RPMI8226 (cell line): Measurements from ENCODE around the gene HKDC1.
"Not testable (repeated sequence)": the region's sequence is repeated elsewhere in the genome, so short reads cannot be mapped to it uniquely, and the experiment has no call there.

ENCODE experiments used
- DNase-seq: peaks from one replicate; pipeline ENCODE4 v3.0.0-alpha.2; 2015

The HKDC1 gene

GRCh38 chr10:69284402-69284801 is 64.3 kb downstream of the HKDC1 start:
- not testable (repeated sequence) for DNase-seq

- DNase-seq = no peak
Observed at GRCh38 chr10:69285699-69286098, 65.6 kb downstream of the HKDC1 start.

GRCh38 chr10:69287181-69287580 is 67.0 kb downstream of the HKDC1 start:
- DNase-seq = no peak

GRCh38 chr10:69290993-69291392 is 70.9 kb downstream of the HKDC1 start:
- no peak for DNase-seq

GRCh38 chr10:69292459-69292858 is 72.3 kb downstream of the HKDC1 start:
- no peak for DNase-seq

GRCh38 chr10:69295027-69295636 is 75.0 kb downstream of the HKDC1 start:
- no peak for DNase-seq

GRCh38 chr10:69303632-69304051 is 83.5 kb downstream of the HKDC1 start:
- no peak for DNase-seq

- no peak for DNase-seq
Observed at GRCh38 chr10:69306421-69306820, 86.3 kb downstream of the HKDC1 start.

- DNase-seq = no peak
Observed at GRCh38 chr10:69307434-69307833, 87.3 kb downstream of the HKDC1 start.

GRCh38 chr10:69308304-69308703 is 88.2 kb downstream of the HKDC1 start:
- not testable (repeated sequence) for DNase-seq

- DNase-seq = no peak
Observed at GRCh38 chr10:69311309-69311708, 91.2 kb downstream of the HKDC1 start.

- DNase-seq = no peak
Observed at GRCh38 chr10:69312528-69312927, 92.4 kb downstream of the HKDC1 start.

GRCh38 chr10:69315100-69315542 is 95.0 kb downstream of the HKDC1 start:
- no peak for DNase-seq

- no peak for DNase-seq
Observed at GRCh38 chr10:69315610-69316312, 95.6 kb downstream of the HKDC1 start.

- DNase-seq = no peak
Observed at GRCh38 chr10:69316313-69317059, 96.4 kb downstream of the HKDC1 start.
